ENCODE data around the gene HDDC2.

Gene HDDC2

GRCh38 chr6:125310994-125311649 is 9.4 kb upstream of the HDDC2 start:
- peak; percentile 88 to 94 (median 88) for TF ChIP-seq CTCF (IDR thresholded peaks at IDR 0.05; ENCODE audit: unreplicated experiment in 3 of 3)
- H3K27ac Mint-ChIP-seq = no peak overlapping the region
- H3K4me1 Mint-ChIP-seq = no peaks in the 10 kb centered on the region
- H3K9me3 Mint-ChIP-seq = no peaks in the 10 kb centered on the region
- no peaks in the 10 kb centered on the region for H3K27me3 Mint-ChIP-seq (ENCODE audit: low read depth)
- H3K36me3 Mint-ChIP-seq (ENCODE audit: low read depth) = no peaks in the 10 kb centered on the region
- no peak overlapping the region for H3K4me3 Mint-ChIP-seq

- Mint-ChIP-seq H3K4me1 (no peaks in the 10 kb centered on the region), H3K4me3 (no peak overlapping the region), H3K36me3 (ENCODE audit: low read depth) (no peaks in the 10 kb centered on the region), H3K27me3 (ENCODE audit: low read depth) (no peaks in the 10 kb centered on the region), H3K27ac (peak overlapping the region in 1 of 3 experiments; percentile 10), H3K9me3 (peaks cover 2% of the 10 kb centered on the region)
- no peak for TF ChIP-seq CTCF (IDR thresholded peaks at IDR 0.05; ENCODE audit: unreplicated experiment in 3 of 3)
These were observed 6.3 kb upstream of the HDDC2 start for GRCh38 chr6:125307964-125308615.

- no peaks in the 10 kb centered on the region for H3K4me1 Mint-ChIP-seq
- H3K4me3 Mint-ChIP-seq = no peak overlapping the region
- H3K27me3 Mint-ChIP-seq (ENCODE audit: low read depth) = no peaks in the 10 kb centered on the region
- H3K27ac Mint-ChIP-seq = peak overlapping the region in 1 of 3 experiments; percentile 51
- TF ChIP-seq CTCF (IDR thresholded peaks at IDR 0.05; ENCODE audit: unreplicated experiment in 3 of 3) = no peak
- peaks cover 2% of the 10 kb centered on the region for H3K9me3 Mint-ChIP-seq
- H3K36me3 Mint-ChIP-seq (ENCODE audit: low read depth) = no peaks in the 10 kb centered on the region
These were observed 5.5 kb upstream of the HDDC2 start for GRCh38 chr6:125307150-125307838.

- no peak overlapping the region for H3K27ac Mint-ChIP-seq
- H3K9me3 Mint-ChIP-seq = peaks cover 2% of the 10 kb centered on the region
- no peaks in the 10 kb centered on the region for H3K36me3 Mint-ChIP-seq (ENCODE audit: low read depth)
- H3K4me3 Mint-ChIP-seq = no peak overlapping the region
- H3K27me3 Mint-ChIP-seq (ENCODE audit: low read depth) = no peaks in the 10 kb centered on the region
- TF ChIP-seq CTCF (IDR thresholded peaks at IDR 0.05; ENCODE audit: unreplicated experiment in 3 of 3) = no peak
- H3K4me1 Mint-ChIP-seq = no peaks in the 10 kb centered on the region
These were observed 5.0 kb upstream of the HDDC2 start for GRCh38 chr6:125306756-125307149.

- H3K9me3 Mint-ChIP-seq = peaks cover 2% of the 10 kb centered on the region
- H3K27ac Mint-ChIP-seq = no peak overlapping the region
- no peaks in the 10 kb centered on the region for H3K27me3 Mint-ChIP-seq (ENCODE audit: low read depth)
- peaks cover 6% of the 10 kb centered on the region for H3K36me3 Mint-ChIP-seq (ENCODE audit: low read depth)
- TF ChIP-seq CTCF (IDR thresholded peaks at IDR 0.05; ENCODE audit: unreplicated experiment in 3 of 3) = no peak
- peaks cover 9% of the 10 kb centered on the region for H3K4me1 Mint-ChIP-seq
- no peak overlapping the region for H3K4me3 Mint-ChIP-seq
These were observed 3.3 kb upstream of the HDDC2 start for GRCh38 chr6:125304970-125305660.

All from nephron (organoid).